DMS 273 (cell line): Measurements from ENCODE around the gene IMPDH2.

Source experiments
- DNase-seq: peaks from one replicate; lab custom pipeline; 2025; ENCODE audit not compliant: unreplicated experiment; lab: John Stamatoyannopoulos, UW

The IMPDH2 gene

DNA sequence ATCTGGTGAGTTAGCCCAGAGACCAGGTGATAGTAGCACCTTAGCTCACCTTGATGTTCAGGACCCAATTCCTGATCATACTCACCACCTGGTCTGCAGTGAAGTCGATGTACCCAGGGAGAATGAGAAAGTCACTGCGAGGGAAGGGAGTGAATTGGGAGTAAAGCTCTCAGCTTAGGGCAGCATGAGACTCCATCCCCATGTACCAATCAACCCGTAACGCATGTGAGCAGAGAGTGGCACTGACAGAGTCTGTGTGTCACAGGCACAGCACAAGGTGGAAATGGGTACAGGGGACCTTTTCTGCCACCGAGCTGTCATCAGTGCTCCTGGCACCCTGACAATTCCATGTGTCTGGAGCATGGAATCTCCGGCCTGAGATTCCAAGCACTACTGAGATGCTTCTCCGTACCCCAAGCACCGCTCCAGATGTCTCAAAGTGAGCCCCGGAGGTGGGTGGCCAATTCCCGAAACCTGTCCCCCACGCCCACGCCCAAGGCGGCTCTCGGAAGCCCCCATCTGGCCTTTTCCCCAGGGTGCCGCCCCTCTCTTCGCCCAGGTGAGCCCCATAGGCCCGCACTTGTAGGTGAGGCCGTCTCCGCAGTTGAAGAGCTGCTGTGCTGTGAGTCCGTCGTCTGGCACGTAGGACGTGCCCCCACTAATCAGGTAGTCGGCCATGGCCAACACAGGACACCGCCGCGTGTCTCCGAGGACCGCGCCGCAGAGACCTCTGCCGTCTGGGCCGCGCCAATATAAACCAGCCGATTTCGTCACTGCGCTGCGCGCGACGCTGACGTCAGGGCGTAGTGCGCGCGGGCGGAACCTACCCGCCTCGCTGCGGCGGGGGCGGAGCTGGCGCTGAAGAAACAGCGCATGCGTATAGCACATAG lies at the start of gene IMPDH2:
Gene IMPDH2, minus strand, starts transcription at position 726 of the 890 bp plus-strand sequence. Its CDS starts 48 bp downstream, at position 678.
- peak; percentile 97 for DNase-seq

DNA sequence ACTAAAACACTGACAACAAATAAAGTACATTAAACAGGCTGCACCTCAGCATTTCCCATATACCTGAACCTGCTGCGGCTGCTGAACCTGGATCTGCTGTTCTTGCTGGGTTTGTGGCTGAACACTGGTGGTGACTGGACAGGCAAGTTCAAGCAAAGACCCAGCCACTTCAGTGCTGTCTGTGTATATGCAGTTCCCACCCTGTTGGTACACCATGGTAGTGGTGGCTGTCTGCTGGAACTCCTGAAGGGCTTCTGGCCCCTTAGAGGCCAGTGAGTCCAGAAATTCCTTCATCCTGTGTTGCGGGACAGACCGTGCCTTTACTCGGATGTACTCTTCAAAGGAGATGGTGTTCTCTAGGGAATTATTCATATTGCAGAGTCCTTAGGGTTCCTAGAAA lies 47.4 kb upstream of the IMPDH2 start:
- DNase-seq: no peak

DNA sequence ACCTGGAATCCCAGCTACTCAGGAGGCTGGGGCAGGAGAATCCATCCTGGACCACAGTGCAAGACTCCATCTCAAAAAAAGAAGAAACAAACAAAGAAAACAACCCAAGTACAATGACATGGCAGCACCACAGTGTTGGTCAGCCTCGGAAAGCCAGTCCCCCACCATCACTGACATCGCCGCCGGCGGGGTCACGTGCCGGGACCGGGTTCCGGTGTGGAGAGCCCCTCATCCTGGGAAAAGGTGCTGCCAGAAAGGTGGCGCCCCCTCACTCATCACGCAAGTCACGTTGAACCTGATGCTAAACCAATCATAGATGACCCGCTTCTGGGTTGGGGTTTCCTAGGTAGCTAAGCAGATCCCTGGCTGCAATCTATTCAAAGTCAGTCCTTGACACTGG lies 46.9 kb upstream of the IMPDH2 start:
- DNase-seq: no peak

DNA sequence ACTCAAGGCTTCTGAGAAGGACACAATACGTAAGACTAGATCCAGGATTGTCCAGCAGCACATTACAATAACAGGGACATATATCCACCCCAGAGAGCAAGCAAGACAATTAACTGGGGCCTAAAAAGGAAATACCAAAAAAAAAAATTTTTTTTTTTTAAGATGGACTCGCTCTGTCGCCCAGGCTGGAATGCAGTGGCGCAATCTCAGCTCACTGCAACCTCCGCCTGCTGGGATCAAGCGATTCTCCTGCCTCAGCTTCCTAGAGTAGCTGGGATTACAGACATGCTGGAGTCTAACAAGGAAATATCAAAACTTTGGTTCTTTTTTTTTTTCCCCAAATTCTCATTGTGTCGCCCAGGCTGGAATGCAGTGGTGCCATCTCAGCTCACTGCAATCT lies 28.8 kb upstream of the IMPDH2 start:
- DNase-seq: no peak

DNA sequence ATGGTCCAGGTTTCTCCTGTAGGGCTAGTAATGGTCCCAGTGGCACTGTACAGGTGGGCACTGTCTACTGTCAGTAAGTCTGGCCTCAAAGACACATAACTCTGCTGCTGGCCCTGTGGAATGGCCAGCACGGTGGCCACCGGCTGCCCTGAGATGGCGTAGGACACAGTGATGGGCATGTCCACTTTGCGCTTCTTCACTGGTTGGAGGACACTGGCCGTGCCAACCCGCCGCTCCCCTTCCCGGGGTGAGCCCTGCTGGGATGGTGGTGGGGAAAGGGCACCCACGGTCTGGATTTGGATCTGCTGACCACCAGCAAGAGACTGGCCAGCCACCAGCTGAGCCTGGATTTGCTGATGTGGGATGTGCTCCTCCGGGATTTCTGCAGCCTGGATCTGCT lies 28.1 kb upstream of the IMPDH2 start:
- no peak for DNase-seq

DNA sequence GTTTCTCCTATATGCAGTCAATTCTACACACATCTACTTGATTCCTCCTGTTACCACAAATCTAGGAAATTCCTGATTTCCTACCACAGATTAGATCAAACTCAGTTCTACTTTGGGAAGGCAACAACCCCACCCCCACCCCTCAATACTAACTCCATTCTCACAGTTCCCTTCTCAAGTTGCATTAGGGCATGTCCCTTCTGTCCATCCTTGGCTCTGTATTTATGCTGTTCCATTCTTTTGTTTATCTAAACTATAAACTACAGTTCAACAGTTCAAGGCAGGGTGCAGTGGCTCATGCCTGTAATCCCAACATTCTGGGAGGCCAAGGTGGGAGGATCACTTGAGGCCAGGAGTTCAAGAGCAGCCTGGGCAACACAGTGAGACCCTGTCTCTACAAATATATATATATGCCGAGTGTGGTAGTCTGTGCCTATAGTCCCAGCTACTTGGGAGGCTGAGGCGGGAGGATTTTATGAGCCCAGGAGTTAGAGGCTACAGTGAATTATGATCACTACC lies 25.2 kb upstream of the IMPDH2 start:
- no peak for DNase-seq

DNA sequence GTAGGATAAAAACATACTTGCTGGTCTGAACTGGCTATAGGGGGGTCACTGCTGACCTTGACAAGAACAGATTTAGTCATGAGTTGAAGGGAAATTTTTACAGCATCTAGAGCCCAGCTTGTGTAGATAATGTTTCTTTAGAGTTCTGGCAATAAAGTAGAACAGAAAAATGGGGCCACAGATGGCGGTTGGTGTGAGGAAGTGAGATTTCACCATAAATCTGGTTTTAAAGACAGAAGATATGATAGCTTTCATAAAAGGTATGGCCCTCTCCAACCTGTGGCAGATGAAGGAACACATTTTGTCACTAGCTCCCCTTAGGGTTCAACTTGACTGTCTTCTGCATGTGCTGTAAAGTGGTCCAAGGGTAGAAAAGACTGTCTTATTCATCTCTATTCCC lies 24.3 kb upstream of the IMPDH2 start:
- no peak for DNase-seq

DNA sequence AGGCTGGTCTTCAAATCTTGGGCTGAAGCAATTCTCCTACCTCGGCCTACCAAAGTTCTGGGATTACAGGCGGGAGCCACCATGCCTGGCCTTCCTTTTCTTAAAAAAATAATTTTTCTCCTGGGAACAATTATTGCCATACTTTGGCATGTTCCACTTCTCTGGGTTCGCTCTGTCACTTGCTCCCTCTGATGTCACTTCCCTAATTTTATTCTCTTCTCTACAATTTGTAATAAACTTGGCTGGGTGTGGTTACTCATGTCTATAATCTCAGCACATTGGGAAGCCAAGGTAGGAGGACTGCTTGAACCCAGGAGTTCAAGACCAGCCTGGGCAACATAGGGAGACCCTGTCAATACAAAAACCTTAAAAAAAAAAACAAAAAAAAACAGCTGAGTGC lies 6.1 kb upstream of the IMPDH2 start:
- DNase-seq: no peak

DNA sequence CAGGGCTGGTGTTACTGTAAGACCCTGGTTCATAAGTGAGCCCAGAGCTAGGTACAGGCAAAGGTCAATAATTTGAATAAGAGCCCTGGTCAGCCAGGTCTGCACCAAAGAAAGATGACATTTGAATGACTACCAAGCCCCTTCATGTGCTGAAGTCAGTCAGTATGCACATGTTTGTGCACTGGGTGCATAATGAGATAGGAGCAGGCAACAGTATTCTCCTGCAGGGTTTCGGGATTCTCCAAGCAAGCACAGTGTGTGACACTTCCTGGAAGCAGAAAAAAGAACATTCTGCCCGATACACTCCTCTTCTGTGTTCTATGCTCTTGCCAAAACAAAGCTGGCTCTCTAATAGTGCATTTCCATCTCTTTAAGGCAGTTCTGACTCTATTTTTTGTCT lies 5.5 kb upstream of the IMPDH2 start:
- DNase-seq: no peak

DNA sequence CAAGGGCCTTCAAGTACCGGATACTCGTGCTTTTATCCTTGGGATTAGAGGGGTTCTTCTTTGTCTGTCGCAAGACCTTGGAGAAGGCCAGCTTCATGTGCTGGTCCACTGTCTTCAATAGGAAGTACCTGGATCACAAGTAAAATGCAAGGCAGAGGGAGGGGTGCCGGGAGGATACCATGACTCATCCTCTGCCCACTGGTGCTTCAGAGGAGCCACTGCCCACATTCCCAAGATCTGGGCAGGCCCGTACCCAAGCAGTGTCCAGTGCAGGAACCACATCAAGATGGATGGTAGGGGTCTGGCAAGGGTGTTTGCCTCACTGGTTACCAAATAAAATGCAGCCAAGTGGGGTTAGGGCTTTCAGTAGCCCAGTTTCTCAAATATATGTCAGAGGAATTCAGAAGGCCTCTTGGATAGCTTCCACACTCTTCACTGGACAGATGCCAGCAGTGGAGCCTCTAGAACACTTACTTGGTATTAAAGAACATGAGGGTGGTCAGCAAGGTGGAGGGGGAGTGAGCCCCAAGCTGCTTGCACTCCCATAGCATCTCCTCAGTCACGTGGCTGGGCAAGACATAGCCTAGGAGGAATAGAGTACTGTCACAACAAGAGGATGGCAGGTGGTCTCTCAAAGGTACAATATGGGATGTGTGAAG lies 3.6 kb upstream of the IMPDH2 start:
- no peak for DNase-seq

DNA sequence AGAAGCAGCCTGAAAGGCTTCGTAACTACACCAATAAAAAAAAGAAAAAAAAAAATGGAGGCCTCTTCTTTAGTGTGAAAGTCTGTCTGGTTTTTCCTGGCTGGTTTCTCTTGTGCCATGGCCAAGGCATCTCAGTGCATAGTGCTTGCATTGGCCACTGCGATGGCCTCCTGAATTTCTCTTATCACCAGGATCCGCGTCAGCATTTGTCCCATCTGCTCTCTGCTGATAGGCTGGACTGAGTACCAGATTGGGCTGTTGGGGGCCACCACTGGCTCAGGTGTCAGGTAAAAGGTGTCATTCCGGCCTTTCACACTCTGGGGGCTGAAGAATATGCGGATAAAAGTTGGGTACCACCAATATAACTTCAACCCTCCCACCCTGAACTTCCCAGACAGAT lies 1.1 kb upstream of the IMPDH2 start:
- DNase-seq: no peak

DNA sequence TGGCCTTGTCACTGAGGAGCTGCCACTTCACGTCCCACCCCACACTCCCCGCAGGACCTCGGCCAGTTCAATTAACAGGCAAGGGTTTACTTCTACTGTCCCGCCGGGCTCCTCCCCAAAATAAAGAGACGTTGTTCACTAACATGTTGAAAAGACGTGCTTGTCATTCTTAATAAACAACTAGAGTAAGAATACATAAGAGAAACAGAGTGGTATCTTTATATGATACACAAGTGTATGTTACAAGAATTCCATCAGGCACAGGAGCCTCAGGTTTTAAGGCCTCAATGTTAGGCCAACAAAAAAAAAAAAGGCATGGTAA lies 326 bp upstream of the IMPDH2 start:
- no peak for DNase-seq

DNA sequence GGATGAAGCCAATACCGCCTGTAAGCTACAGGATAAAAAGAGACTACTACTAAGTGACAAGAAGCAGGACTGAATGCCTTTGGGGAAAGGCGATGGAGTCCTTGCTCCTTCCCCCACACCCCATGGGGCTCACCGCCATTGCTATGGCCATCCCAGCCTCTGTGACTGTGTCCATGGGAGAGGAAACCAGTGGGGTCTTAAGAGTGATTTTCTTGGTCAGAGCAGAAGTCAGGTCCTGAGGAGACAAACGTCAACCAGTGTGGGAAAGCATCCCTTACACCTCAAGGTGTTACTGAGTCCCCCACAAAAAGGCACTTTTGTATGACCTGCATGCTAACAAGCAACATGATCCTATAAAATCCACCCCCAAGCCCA lies 913 bp downstream of the IMPDH2 start:
- DNase-seq: no peak

DNA sequence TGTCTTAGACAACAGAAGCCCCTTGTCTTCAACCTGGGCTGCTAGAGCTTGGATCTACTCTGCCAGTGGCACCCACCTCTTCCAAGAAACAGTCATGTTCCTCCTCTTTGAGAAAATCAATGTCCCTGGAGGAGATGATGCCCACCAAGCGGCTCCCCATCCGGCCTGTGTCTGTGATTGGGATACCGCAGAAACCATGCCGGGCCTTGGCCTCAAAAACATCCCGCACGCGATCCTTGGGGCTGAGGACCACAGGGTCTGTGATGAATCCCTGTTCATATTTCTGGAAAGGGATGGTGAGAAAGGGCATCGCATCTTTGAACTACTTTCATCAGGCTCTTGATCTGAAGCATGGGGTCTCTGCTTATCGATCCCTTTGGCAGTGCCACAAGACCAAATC lies 1.6 kb downstream of the IMPDH2 start:
- no peak for DNase-seq

DNA sequence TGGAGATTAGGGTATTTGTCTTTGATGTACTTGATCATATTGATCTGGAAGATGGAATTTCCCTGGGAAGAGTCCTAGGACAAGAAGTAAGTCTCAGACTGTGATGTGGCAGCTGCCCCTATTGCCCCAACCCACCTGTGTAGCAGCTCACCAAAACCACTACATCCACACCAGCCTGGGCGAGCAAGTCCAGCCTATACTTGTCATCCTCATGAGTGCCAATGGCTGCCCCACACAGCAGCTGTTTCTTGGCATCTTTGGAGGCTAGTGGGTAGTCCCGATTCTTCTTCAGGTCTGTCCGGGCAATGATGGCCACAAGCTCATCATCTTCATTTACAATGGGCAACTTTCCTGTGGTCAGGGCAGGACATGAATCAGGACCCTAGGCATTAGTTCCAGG lies 2.7 kb downstream of the IMPDH2 start:
- DNase-seq: no peak

DNA sequence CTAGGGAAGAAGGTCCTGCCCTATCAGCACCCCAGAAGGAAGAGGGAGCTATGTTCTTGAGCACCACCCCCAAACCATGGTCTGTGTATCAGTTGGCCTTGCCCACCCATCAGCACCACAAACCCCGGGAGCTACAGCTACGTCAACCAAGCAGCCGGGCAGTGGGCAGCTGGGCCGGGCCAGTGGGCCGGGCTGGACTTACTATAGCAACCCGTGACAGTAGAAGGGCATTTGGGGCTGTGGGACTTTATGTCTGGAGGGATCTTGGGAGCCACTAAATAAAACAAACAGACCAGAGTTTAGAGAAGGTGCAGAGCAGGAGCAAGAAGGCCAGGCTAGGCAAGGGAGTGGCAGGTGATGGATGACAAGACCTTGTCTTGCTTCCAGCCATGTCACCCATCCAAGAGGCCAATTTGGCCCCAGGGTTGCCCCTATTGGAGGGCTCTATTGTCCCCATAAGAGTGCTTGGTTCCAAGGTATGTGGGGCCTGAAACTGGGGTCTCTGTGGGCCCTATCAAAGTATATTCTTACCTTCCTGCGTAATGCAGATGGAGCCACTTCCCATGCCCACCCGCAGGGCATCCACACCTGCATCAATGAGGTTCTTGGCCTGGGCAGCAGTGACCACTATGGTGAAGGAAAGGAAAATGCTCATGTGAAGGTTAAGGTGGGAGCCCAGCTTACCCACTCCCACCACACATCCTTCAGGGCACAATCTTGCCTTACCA lies 3.2 kb downstream of the IMPDH2 start:
- DNase-seq: no peak

DNA sequence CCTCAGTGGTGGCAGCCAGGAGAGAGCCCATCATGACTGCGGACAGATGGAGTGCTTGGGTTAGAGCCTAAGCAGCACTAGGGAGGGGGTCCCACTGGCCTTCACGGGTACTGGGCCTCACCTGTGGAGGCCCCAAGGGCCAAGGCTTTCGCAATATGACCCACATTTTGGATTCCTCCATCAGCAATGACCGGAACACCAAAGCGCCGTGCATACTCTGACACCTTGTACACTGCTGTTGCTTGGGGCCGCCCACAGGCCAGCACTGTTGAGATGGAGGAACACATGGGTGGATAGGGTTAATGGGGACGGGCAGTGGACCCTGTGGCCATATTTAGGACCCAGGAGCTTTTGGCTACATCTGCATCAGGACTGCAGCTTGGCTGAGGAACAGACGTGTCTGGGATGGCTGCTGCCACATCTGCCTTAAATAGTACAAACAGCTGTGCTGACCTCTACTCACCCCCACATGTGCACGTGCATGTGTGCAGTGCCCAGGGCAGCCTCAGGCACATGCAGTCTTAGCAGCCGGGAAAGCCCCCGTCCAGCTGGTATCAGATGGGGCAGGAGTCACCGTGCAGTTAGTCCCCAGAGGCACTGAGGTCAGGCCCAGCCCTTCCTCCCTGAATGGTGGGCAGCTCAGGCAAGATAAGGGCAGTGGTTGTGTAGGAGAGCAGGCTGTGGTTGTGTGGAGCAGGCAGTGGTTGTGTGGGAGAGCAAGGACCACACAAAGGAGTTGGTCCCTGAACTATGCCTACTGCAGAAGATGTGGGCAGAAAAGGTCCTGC lies 4.0 kb downstream of the IMPDH2 start:
- DNase-seq: peak; percentile 27

DNA sequence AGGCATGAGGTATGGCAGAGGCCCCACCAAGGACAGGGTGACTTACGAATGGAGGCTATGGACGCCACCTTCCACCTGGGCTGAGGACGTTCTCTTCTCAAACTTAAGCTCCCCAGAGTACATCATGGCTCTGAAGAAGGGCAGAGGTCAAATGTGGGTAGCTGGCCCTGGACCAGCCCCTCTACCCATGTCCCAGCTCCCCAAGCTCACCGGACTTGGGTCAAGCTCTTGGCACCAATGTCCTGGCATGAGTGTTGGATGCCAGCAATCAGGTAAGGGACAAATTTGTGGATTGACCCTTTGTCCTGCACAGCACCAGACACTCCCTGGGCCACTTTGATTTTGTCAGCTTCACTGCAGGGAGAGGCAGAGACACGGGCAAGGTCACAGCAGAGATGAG lies 4.7 kb downstream of the IMPDH2 start:
- no peak for DNase-seq

DNA sequence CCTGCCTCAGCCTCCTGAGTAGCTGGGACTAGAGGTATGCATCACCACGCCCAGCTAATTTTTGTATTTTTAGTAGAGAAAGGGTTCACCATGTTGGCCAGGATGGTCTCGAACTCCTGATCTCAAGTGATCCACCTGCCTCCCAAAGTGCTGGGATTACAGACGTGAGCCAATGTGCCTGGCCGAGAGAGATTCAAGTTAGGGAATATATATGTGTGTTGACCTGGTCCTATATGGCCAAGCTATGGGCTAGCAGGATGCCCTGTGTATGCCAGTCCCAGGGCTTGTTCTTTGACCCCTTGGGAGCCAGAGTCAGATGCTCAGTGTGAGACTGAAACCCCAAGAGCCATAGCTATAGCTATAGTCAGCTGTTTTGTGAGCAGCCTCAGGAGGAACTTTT lies 5.4 kb downstream of the IMPDH2 start:
- DNase-seq: no peak

DNA sequence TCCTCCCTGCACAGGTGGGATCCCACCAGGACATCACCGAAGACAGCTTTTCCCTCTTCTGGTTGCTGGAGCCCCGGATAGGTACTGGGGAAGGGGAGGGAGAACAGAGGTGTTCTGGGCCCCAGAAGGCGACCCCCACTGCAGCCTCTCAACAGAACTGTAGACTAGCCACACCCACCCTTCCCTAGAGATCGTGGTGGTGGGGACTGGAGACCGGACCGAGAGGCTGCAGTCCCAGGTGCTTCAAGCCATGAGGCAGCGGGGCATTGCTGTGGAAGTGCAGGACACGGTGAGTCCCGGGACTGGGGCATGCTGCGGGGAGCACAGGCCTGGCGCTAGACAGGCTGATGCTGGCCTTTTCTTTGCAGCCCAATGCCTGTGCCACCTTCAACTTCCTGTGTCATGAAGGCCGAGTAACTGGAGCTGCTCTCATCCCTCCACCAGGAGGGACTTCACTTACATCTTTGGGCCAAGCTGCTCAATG lies 6.5 kb downstream of the IMPDH2 start:
- DNase-seq: peak; percentile 53
